Heart left ventricle (tissue), 13 donors: ENCODE results near the gene FA2H.

ENCODE experiments used
- CTCF ChIP-seq, 12 donors: fragments of 200-600 bp; sonication (generic) in 4 of 12; IDR thresholded peaks; one replicate each; pipeline versions ENCODE4 v1.5.0 to v1.8.0; 2018 to 2022; ENCODE audit warnings: antibody characterized with exemption in 12 of 12, mild to moderate bottlenecking in 5 of 12
- POLR2A ChIP-seq, 2 donors: fragments of 450-650 bp; IDR thresholded peaks; one replicate each; pipeline ENCODE4 v1.6.1; 2017; ENCODE audit warnings: antibody characterized with exemption in 2 of 2, mild to moderate bottlenecking in 2 of 2, moderate library complexity in 2 of 2
- donor health status: ischemic (EF 13 %, LVEDD 7.1; RV severe dilation, severe dysfunction).
- donor health status: DM: no; HTN: yes; CAD: no.
- donor health status: DM: no; HTN: no; CAD: no.
- donor health status: ischemic (EF 25% LVEDD 6.9; RV normal size, moderate dysfunction).
- donor health status: ischemic (EF 25% LVEDD 5.7; RV mildly dilated, moderate dysfunction).
- donor health status: ischemic (EF 35%, LVEDD 5.7; RV mildly dilated, moderate dysfunction).
- donor health status: nonischemic (EF 11% LVEDD 7.7; RV severe dilation, severe dysfunction).
- donor health status: DM: yes; HTN: yes; CAD: no.
- donor health status: PGD.
- donor health status: ischemic (EF 29% LVEDD 5.4; RV normal size, mild dysfunction).
- donor health status: nonischemic (EF 23%, LVEDD 6.1; RV moderate dilation, normal function).

- TF ChIP-seq CTCF (IDR thresholded peaks at IDR 0.05) (no peak), POLR2A (IDR thresholded peaks at IDR 0.05) (no peak)
Measured at GRCh38 chr16:74711938-74712337, 62.7 kb downstream of the FA2H start.
